GM12891 (cell line): ENCODE data around the gene IDE.
"Not testable (repeated sequence)": the region's sequence is repeated elsewhere in the genome, so short reads cannot be mapped to it uniquely, and the experiment has no call there.

Experiments
- DNase-seq: peaks from one replicate; pipeline ENCODE4 v3.0.0; 2011; ENCODE audit warnings: low spot score; ENCODE audit not compliant: insufficient read length
- FAIRE-seq: peaks from 2 replicates; lab custom pipeline; 2011; peaks lifted over from hg19 to GRCh38; lab: Jason Lieb, UNC
- PAX5 ChIP-seq: IDR thresholded peaks from 2 replicates; pipeline ENCODE4 v1.6.1; 2011; ENCODE audit warnings: low read length, moderate library complexity, mild to moderate bottlenecking; ENCODE audit not compliant: insufficient read depth, severe bottlenecking
- POLR2A ChIP-seq: IDR thresholded peaks from 2 replicates; pipeline ENCODE4 v1.6.1; 2011; ENCODE audit warnings: low read depth, low read length, control low read depth
- POLR2AphosphoS5 ChIP-seq: IDR thresholded peaks from 2 replicates; pipeline ENCODE4 v1.6.1; 2011; ENCODE audit warnings: low read depth, low read length, control low read depth
- POU2F2 ChIP-seq: IDR thresholded peaks from 2 replicates; pipeline ENCODE4 v1.6.1; 2011; ENCODE audit warnings: low read depth, mild to moderate bottlenecking, control low read depth, low read length, moderate library complexity
- SPI1 ChIP-seq: IDR thresholded peaks from 2 replicates; pipeline ENCODE4 v1.6.1; 2011; ENCODE audit warnings: low read depth, low read length, control low read depth
- TAF1 ChIP-seq: IDR thresholded peaks from 2 replicates; pipeline ENCODE4 v1.6.1; 2011; ENCODE audit warnings: low read depth, low read length, control low read depth

Gene IDE

DNA sequence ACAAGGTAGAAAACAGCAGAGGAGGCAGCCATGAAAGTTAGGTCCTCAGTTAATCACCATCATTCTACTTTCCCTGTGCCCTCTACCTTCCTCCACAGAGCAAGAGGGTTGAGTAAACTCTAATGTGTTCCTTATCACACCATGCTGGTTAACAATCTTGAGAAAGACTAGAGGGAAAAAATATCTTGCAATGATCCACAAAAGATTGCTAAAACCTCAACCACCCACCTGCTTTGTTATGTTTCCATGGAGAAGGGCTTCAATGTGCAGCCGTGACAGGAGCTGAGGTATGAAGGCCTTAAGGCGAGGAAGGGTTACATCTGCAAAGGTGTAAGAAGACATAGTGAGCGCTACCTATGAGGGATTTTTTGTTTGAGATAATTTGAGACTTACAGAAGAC, 103.9 kb downstream of the IDE start:
- FAIRE-seq (no peak), DNase-seq (no peak)
- TF ChIP-seq SPI1, result no peak

GRCh38 chr10:92464364-92464763, 109.5 kb downstream of the IDE start:
- no peak for TF ChIP-seq POLR2AphosphoS5
- no peak for FAIRE-seq

GRCh38 chr10:92463582-92463981, 110.3 kb downstream of the IDE start:
- DNase-seq (no peak), FAIRE-seq (no peak)
- TF ChIP-seq TAF1, result no peak
- TF ChIP-seq POLR2AphosphoS5, result no peak
- TF ChIP-seq POU2F2, result no peak
- TF ChIP-seq SPI1, result no peak
- TF ChIP-seq POLR2A, result no peak
- TF ChIP-seq PAX5, result no peak

More at GRCh38 chr10:92464364-92464763, 109.5 kb downstream of the IDE start:
- DNase-seq, result no peak

- DNase-seq, FAIRE-seq: not testable (repeated sequence)
Observed at GRCh38 chr10:92454955-92455354, 118.9 kb downstream of the IDE start.

GRCh38 chr10:92452313-92452712, 121.6 kb downstream of the IDE start:
- no peak for DNase-seq
- FAIRE-seq, result no peak
- TF ChIP-seq PAX5, result no peak
- no peak for TF ChIP-seq POLR2A
- TF ChIP-seq SPI1, result no peak
- no peak for TF ChIP-seq POLR2AphosphoS5
- TF ChIP-seq TAF1, result no peak
- no peak for TF ChIP-seq POU2F2

- TF ChIP-seq SPI1, result no peak
- TF ChIP-seq POLR2A, result no peak
- no peak for TF ChIP-seq POU2F2
- TF ChIP-seq PAX5, result no peak
- no peak for TF ChIP-seq POLR2AphosphoS5
- TF ChIP-seq TAF1, result no peak
- no peak for DNase-seq
- no peak for FAIRE-seq
Observed at GRCh38 chr10:92451431-92451830, 122.5 kb downstream of the IDE start.

DNA sequence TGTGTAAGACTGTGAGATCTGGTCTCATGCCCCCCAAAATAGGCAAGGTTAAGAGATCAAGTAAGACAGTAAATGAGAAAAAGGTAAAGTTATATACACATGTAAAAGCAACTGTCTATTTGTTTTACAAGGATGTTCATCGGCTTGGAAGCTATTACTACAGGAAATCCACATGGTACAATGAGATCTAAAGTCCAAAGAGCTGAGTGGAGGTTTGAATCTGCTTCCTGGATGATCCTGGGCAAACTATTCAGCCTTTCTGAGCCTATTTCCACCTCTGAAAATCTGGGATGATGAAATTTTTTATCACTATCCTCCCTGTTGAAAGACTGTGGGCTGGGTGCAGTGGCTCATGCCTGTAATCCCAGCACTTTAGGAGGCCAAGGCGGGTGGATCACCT, 123.0 kb downstream of the IDE start:
- TF ChIP-seq PAX5, result no peak
- no peak for TF ChIP-seq POLR2A
- TF ChIP-seq TAF1, result no peak
- TF ChIP-seq POU2F2, result no peak
- TF ChIP-seq SPI1, result no peak
- no peak for TF ChIP-seq POLR2AphosphoS5
- FAIRE-seq, result no peak
- DNase-seq, result no peak

- DNase-seq (no peak), FAIRE-seq (no peak)
- TF ChIP-seq PAX5 (no peak), POLR2A (no peak), POU2F2 (no peak), TAF1 (no peak), SPI1 (no peak), POLR2AphosphoS5 (no peak)
Observed at GRCh38 chr10:92440578-92440977, 133.3 kb downstream of the IDE start.

- DNase-seq, result no peak
- FAIRE-seq, result no peak
- TF ChIP-seq PAX5 (no peak), TAF1 (no peak), POU2F2 (no peak), SPI1 (no peak), POLR2AphosphoS5 (no peak), POLR2A (no peak)
Observed at GRCh38 chr10:92438220-92438619, 135.7 kb downstream of the IDE start.

GRCh38 chr10:92436611-92437010, 137.3 kb downstream of the IDE start:
- TF ChIP-seq POLR2A (no peak), SPI1 (no peak), PAX5 (no peak), POU2F2 (no peak), POLR2AphosphoS5 (no peak), TAF1 (no peak)
- no peak for FAIRE-seq
- no peak for DNase-seq

GRCh38 chr10:92436065-92436464, 137.8 kb downstream of the IDE start:
- FAIRE-seq, DNase-seq: not testable (repeated sequence)

DNA sequence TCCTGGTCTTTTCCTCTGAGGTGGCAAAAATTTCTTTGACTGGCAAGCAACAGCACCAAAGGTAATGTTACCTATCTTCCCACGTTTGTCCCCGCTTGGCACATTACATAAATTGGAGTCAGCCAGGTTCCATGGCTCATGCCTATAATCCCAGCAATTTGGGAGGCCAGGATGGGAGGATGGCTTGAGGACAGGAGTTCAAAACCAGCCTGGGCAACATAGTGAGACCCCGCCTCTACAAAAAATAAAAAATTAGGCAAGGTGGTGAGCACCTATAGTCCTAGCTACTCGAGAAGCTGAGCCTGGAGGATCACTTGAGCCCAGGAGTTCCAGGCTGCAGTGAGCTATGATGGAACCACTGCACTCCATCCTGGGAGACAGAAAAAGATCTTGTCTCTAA, 139.5 kb downstream of the IDE start:
- no peak for FAIRE-seq
- TF ChIP-seq SPI1, result no peak
- no peak for DNase-seq
